Embryonic facial prominence (tissue), 1 donor: ENCODE data around the gene TNK2.
"Not testable (repeated sequence)": the region's sequence is repeated elsewhere in the genome, so short reads cannot be mapped to it uniquely, and the experiment has no call there.

ENCODE experiments used
- DNase-seq: peaks from one replicate; pipeline ENCODE4 v3.0.0-alpha.2; 2016; ENCODE audit errors: extremely low spot score

The TNK2 gene

GRCh38 chr3:195850857-195851543 lies 57.4 kb downstream of the TNK2 start:
- DNase-seq: peak; percentile 51

- DNase-seq: no peak
These were observed 58.9 kb downstream of the TNK2 start for GRCh38 chr3:195849322-195850074.

GRCh38 chr3:195847055-195847950 lies 61.0 kb downstream of the TNK2 start:
- no peak for DNase-seq

- DNase-seq: no peak
These were observed 62.9 kb downstream of the TNK2 start for GRCh38 chr3:195845483-195845882.

GRCh38 chr3:195844671-195845218 lies 63.6 kb downstream of the TNK2 start:
- no peak for DNase-seq

GRCh38 chr3:195839260-195840010 lies 68.9 kb downstream of the TNK2 start:
- no peak for DNase-seq

GRCh38 chr3:195838714-195839113 lies 69.6 kb downstream of the TNK2 start:
- DNase-seq: no peak

- DNase-seq: no peak
These were observed 71.7 kb downstream of the TNK2 start for GRCh38 chr3:195836476-195837135.

GRCh38 chr3:195835791-195836190 lies 72.6 kb downstream of the TNK2 start:
- no peak for DNase-seq

- DNase-seq: no peak
These were observed 73.4 kb downstream of the TNK2 start for GRCh38 chr3:195834675-195835583.

- DNase-seq: no peak
These were observed 78.5 kb downstream of the TNK2 start for GRCh38 chr3:195829897-195830254.

- no peak for DNase-seq
These were observed 79.6 kb downstream of the TNK2 start for GRCh38 chr3:195828762-195829161.

- no peak for DNase-seq
These were observed 82.2 kb downstream of the TNK2 start for GRCh38 chr3:195825857-195826804.

GRCh38 chr3:195825191-195825588 lies 83.2 kb downstream of the TNK2 start:
- DNase-seq: no peak

- not testable (repeated sequence) for DNase-seq
These were observed 83.7 kb downstream of the TNK2 start for GRCh38 chr3:195824425-195825190.

- no peak for DNase-seq
These were observed 84.4 kb downstream of the TNK2 start for GRCh38 chr3:195823999-195824398.

GRCh38 chr3:195823280-195823679 lies 85.1 kb downstream of the TNK2 start:
- no peak for DNase-seq
